ENCODE results near the gene PRPF18.

Gene PRPF18

GRCh38 chr10:13661256-13661655 is 74.5 kb downstream of the PRPF18 start:
- TF ChIP-seq CTCF (IDR thresholded peaks at IDR 0.05; ENCODE audit: insufficient read depth, low read depth, low read length, missing control alignments), result no peak
- no peak overlapping the region for H3K4me3 ChIP-seq (ENCODE audit: low read depth, low read length)
- DNase-seq (ENCODE audit: low read depth), result no peak

- no peak overlapping the region for H3K4me3 ChIP-seq (ENCODE audit: low read depth, low read length)
- no peak for TF ChIP-seq CTCF (IDR thresholded peaks at IDR 0.05; ENCODE audit: insufficient read depth, low read depth, low read length, missing control alignments)
- no peak for DNase-seq (ENCODE audit: low read depth)
These were observed 78.9 kb downstream of the PRPF18 start for GRCh38 chr10:13665516-13666262.

- no peak for DNase-seq (ENCODE audit: low read depth)
- no peak for TF ChIP-seq CTCF (IDR thresholded peaks at IDR 0.05; ENCODE audit: insufficient read depth, low read depth, low read length, missing control alignments)
- no peak overlapping the region for H3K4me3 ChIP-seq (ENCODE audit: low read depth, low read length)
These were observed 81.4 kb downstream of the PRPF18 start for GRCh38 chr10:13668126-13668525.

- no peak overlapping the region for H3K4me3 ChIP-seq (ENCODE audit: low read depth, low read length)
- no peak for TF ChIP-seq CTCF (IDR thresholded peaks at IDR 0.05; ENCODE audit: insufficient read depth, low read depth, low read length, missing control alignments)
- no peak for DNase-seq (ENCODE audit: low read depth)
These were observed 82.6 kb downstream of the PRPF18 start for GRCh38 chr10:13669182-13669855.

GRCh38 chr10:13669901-13670300 is 83.1 kb downstream of the PRPF18 start:
- no peak overlapping the region for H3K4me3 ChIP-seq (ENCODE audit: low read depth, low read length)
- DNase-seq (ENCODE audit: low read depth), result no peak
- no peak for TF ChIP-seq CTCF (IDR thresholded peaks at IDR 0.05; ENCODE audit: insufficient read depth, low read depth, low read length, missing control alignments)

GRCh38 chr10:13670311-13670710 is 83.5 kb downstream of the PRPF18 start:
- H3K4me3 ChIP-seq (ENCODE audit: low read depth, low read length), result no peak overlapping the region
- no peak for TF ChIP-seq CTCF (IDR thresholded peaks at IDR 0.05; ENCODE audit: insufficient read depth, low read depth, low read length, missing control alignments)
- DNase-seq (ENCODE audit: low read depth), result no peak
